Ectodermal cell (in vitro differentiated cells): ENCODE results near the gene PHIP.
"Not testable (repeated sequence)": the region's sequence is repeated elsewhere in the genome, so short reads cannot be mapped to it uniquely, and the experiment has no call there.

Experiments used
- H3K27ac ChIP-seq: 2 replicates; pipeline ENCODE4 v1.7.0; 2013; ENCODE audit warnings: mild to moderate bottlenecking, low read depth, low read length; ENCODE audit not compliant: insufficient read depth, poor library complexity, severe bottlenecking
- H3K27me3 ChIP-seq: 2 replicates; pipeline ENCODE4 v1.7.0; 2013; ENCODE audit warnings: mild to moderate bottlenecking, low read length; ENCODE audit not compliant: insufficient read depth, control insufficient read depth, poor library complexity, severe bottlenecking
- H3K36me3 ChIP-seq: one replicate; pipeline ENCODE4 v1.7.0; 2013; ENCODE audit warnings: low read length; ENCODE audit not compliant: control insufficient read depth, insufficient read depth
- H3K4me1 ChIP-seq: one replicate; pipeline ENCODE4 v1.7.0; 2013; ENCODE audit warnings: low read length; ENCODE audit not compliant: control insufficient read depth, insufficient read depth
- H3K4me3 ChIP-seq: 2 replicates; pipeline ENCODE4 v1.7.0; 2013; ENCODE audit warnings: low read depth, low read length, control low read depth; ENCODE audit not compliant: insufficient read depth
- H3K9me3 ChIP-seq: 2 replicates; pipeline ENCODE4 v1.7.0; 2013; ENCODE audit warnings: mild to moderate bottlenecking, low read length, moderate library complexity; ENCODE audit not compliant: control insufficient read depth
- WGBS, 2 experiments: methylation state at CpG; one replicate each; pipeline ENCODE4 v1.1.7; 2013; ENCODE audit warnings: missing lambda C conversion rate in 2 of 2; 5-methylcytosine and 5-hydroxymethylcytosine counted together

Gene PHIP

GRCh38 chr6:78948785-78949184 lies 129.3 kb downstream of the PHIP start:
- Histone ChIP-seq H3K4me3 (no peak overlapping the region), H3K9me3 (peaks cover 2% of the 10 kb centered on the region), H3K36me3 (peaks cover 66% of the 10 kb centered on the region), H3K27me3 (no peaks in the 10 kb centered on the region), H3K4me1 (no peaks in the 10 kb centered on the region), H3K27ac (no peak overlapping the region)
- WGBS, 2 experiments: 97 to 100% methylated on average over 1 to 3 of the region's 3 CpGs

GRCh38 chr6:78947962-78948361 lies 130.1 kb downstream of the PHIP start:
- no peak overlapping the region for H3K4me3 ChIP-seq
- H3K27me3 ChIP-seq: no peaks in the 10 kb centered on the region
- no peak overlapping the region for H3K27ac ChIP-seq
- 94 to 100% methylated on average over 1 to 2 of the region's 2 CpGs for WGBS, 2 experiments
- peaks cover 2% of the 10 kb centered on the region for H3K9me3 ChIP-seq
- no peaks in the 10 kb centered on the region for H3K4me1 ChIP-seq
- H3K36me3 ChIP-seq: peaks cover 64% of the 10 kb centered on the region

- WGBS, 2 experiments: 94 to 100% methylated on average over 1 to 2 of the region's 2 CpGs
- Histone ChIP-seq H3K9me3 (peaks cover 2% of the 10 kb centered on the region), H3K27ac (no peak overlapping the region), H3K4me3 (no peak overlapping the region), H3K4me1 (no peaks in the 10 kb centered on the region), H3K27me3 (no peaks in the 10 kb centered on the region), H3K36me3 (peaks cover 64% of the 10 kb centered on the region)
Measured at GRCh38 chr6:78947529-78947928, 130.5 kb downstream of the PHIP start.

- no peaks in the 10 kb centered on the region for H3K27me3 ChIP-seq
- 85 to 100% methylated on average over 1 of the region's 1 CpG for WGBS, 2 experiments
- no peak overlapping the region for H3K27ac ChIP-seq
- H3K4me3 ChIP-seq: no peak overlapping the region
- H3K4me1 ChIP-seq: no peaks in the 10 kb centered on the region
- no peaks in the 10 kb centered on the region for H3K9me3 ChIP-seq
- peaks cover 50% of the 10 kb centered on the region for H3K36me3 ChIP-seq
Measured at GRCh38 chr6:78942446-78942845, 135.6 kb downstream of the PHIP start.

- Histone ChIP-seq H3K27ac (no peak overlapping the region), H3K4me1 (no peaks in the 10 kb centered on the region), H3K4me3 (no peak overlapping the region), H3K27me3 (no peaks in the 10 kb centered on the region), H3K36me3 (peaks cover 12% of the 10 kb centered on the region), H3K9me3 (no peaks in the 10 kb centered on the region)
- WGBS, 2 experiments: 100% methylated on average over 1 to 2 of the region's 2 CpGs
Measured at GRCh38 chr6:78936515-78936914, 141.5 kb downstream of the PHIP start.

GRCh38 chr6:78935553-78935952 lies 142.5 kb downstream of the PHIP start:
- no peak overlapping the region for H3K27ac ChIP-seq
- no peaks in the 10 kb centered on the region for H3K9me3 ChIP-seq
- WGBS, 2 experiments: 94 to 100% methylated on average over 1 of the region's 2 CpGs
- no peaks in the 10 kb centered on the region for H3K27me3 ChIP-seq
- peaks cover 4% of the 10 kb centered on the region for H3K36me3 ChIP-seq
- no peaks in the 10 kb centered on the region for H3K4me1 ChIP-seq
- no peak overlapping the region for H3K4me3 ChIP-seq

GRCh38 chr6:78925317-78925716 lies 152.7 kb downstream of the PHIP start:
- Histone ChIP-seq H3K27ac (no peak overlapping the region), H3K4me1 (no peaks in the 10 kb centered on the region), H3K36me3 (no peaks in the 10 kb centered on the region), H3K4me3 (no peak overlapping the region), H3K9me3 (no peaks in the 10 kb centered on the region), H3K27me3 (no peaks in the 10 kb centered on the region)
- WGBS, 2 experiments: 84 to 91% methylated on average over 3 of the region's 3 CpGs

GRCh38 chr6:78921168-78921567 lies 156.9 kb downstream of the PHIP start:
- not testable (repeated sequence) for H3K27ac ChIP-seq, H3K4me3 ChIP-seq
- WGBS, 2 experiments: 89 to 94% methylated on average over 10 of the region's 10 CpGs

GRCh38 chr6:78917788-78918187 lies 160.3 kb downstream of the PHIP start:
- no peaks in the 10 kb centered on the region for H3K27me3 ChIP-seq
- H3K36me3 ChIP-seq: no peaks in the 10 kb centered on the region
- no peaks in the 10 kb centered on the region for H3K9me3 ChIP-seq
- H3K4me3 ChIP-seq: no peak overlapping the region
- WGBS, 2 experiments: 83 to 93% methylated on average over 1 of the region's 1 CpG
- no peak overlapping the region for H3K27ac ChIP-seq
- no peaks in the 10 kb centered on the region for H3K4me1 ChIP-seq

More at GRCh38 chr6:78921168-78921567, 156.9 kb downstream of the PHIP start:
- not testable (repeated sequence) for H3K27me3 ChIP-seq, H3K36me3 ChIP-seq, H3K4me1 ChIP-seq, H3K9me3 ChIP-seq

- no peak overlapping the region for H3K4me3 ChIP-seq
- H3K4me1 ChIP-seq: no peaks in the 10 kb centered on the region
- no peaks in the 10 kb centered on the region for H3K9me3 ChIP-seq
- 92 to 93% methylated on average over 3 of the region's 3 CpGs for WGBS, 2 experiments
- H3K36me3 ChIP-seq: no peaks in the 10 kb centered on the region
- H3K27ac ChIP-seq: no peak overlapping the region
- peaks cover 10% of the 10 kb centered on the region for H3K27me3 ChIP-seq
Measured at GRCh38 chr6:78916411-78916810, 161.6 kb downstream of the PHIP start.
